Frontal cortex (tissue), 4 donors: ENCODE measurements around the gene CLIP1. TPM values are rescaled to one million over a fixed set of nuclear protein-coding genes. Genes with fewer than 3 reads are reported as not detected.
"Not testable (repeated sequence)": the region's sequence is repeated elsewhere in the genome, so short reads cannot be mapped to it uniquely, and the experiment has no call there.

ENCODE experiments used
- DNase-seq, 2 donors: peaks; one replicate each; pipeline ENCODE4 v3.0.0; 2012; ENCODE audit warnings: low spot score in 2 of 2
- FAIRE-seq: peaks from 2 replicates; lab custom pipeline; 2012; peaks lifted over from hg19 to GRCh38; lab: Jason Lieb, UNC
- total RNA-seq: library from RNA; depleted of rRNA; stranded (reverse); fragments of >200 nt; gene quantifications from one replicate; pipeline ENCODE4 v1.2.3, GENCODE V29; 2014
- donor health status: control.
- donor health status: control.
- donor health status: control.

CLIP1 gene
- total RNA-seq, 1 donor from 2014 or later: 72.2 TPM

- FAIRE-seq: no peak
- no peak for DNase-seq
Observed at GRCh38 chr12:122276242-122276641, 146.2 kb downstream of the CLIP1 start.

GRCh38 chr12:122275459-122275858 lies 147.0 kb downstream of the CLIP1 start:
- FAIRE-seq (no peak), DNase-seq (no peak)

- FAIRE-seq: no peak
- peak; percentile 80 to 90 for DNase-seq
Observed at GRCh38 chr12:122266230-122266901, 156.1 kb downstream of the CLIP1 start, which contains the start of gene VPS33A. Gene VPS33A, minus strand, starts transcription at chr12:122266494. Its CDS starts 86 bp downstream, at chr12:122266408.

- FAIRE-seq (no peak), DNase-seq (no peak)
Observed at GRCh38 chr12:122265886-122266229, 156.6 kb downstream of the CLIP1 start.

GRCh38 chr12:122265476-122265875 lies 157.0 kb downstream of the CLIP1 start:
- FAIRE-seq (no peak), DNase-seq (no peak)

- DNase-seq, FAIRE-seq: not testable (repeated sequence)
Observed at GRCh38 chr12:122260735-122261134, 161.7 kb downstream of the CLIP1 start.

- not testable (repeated sequence) for DNase-seq, FAIRE-seq
Observed at GRCh38 chr12:122258939-122259338, 163.5 kb downstream of the CLIP1 start.

- FAIRE-seq, DNase-seq: not testable (repeated sequence)
Observed at GRCh38 chr12:122258462-122258861, 164.0 kb downstream of the CLIP1 start.

GRCh38 chr12:122250536-122250935 lies 171.9 kb downstream of the CLIP1 start:
- FAIRE-seq: no peak
- no peak for DNase-seq

- DNase-seq (no peak), FAIRE-seq (no peak)
Observed at GRCh38 chr12:122250047-122250446, 172.4 kb downstream of the CLIP1 start.

GRCh38 chr12:122245553-122245952 lies 176.9 kb downstream of the CLIP1 start:
- FAIRE-seq: no peak
- no peak for DNase-seq

- FAIRE-seq (no peak), DNase-seq (no peak)
Observed at GRCh38 chr12:122244565-122245371, 177.7 kb downstream of the CLIP1 start.

- no peak for FAIRE-seq
- no peak for DNase-seq
Observed at GRCh38 chr12:122243965-122244364, 178.5 kb downstream of the CLIP1 start.

- FAIRE-seq: no peak
Observed at GRCh38 chr12:122238861-122239260, 183.6 kb downstream of the CLIP1 start.

GRCh38 chr12:122235741-122236140 lies 186.7 kb downstream of the CLIP1 start:
- DNase-seq (no peak), FAIRE-seq (no peak)

More at GRCh38 chr12:122238861-122239260, 183.6 kb downstream of the CLIP1 start:
- DNase-seq: no peak

- DNase-seq: no peak
- FAIRE-seq: no peak
Observed at GRCh38 chr12:122232691-122233090, 189.8 kb downstream of the CLIP1 start.

- FAIRE-seq (no peak), DNase-seq (no peak)
Observed at GRCh38 chr12:122230798-122231197, 191.7 kb downstream of the CLIP1 start.

GRCh38 chr12:122228092-122228491 lies 194.4 kb downstream of the CLIP1 start:
- DNase-seq (no peak), FAIRE-seq (no peak)

- FAIRE-seq (no peak), DNase-seq (no peak)
Observed at GRCh38 chr12:122227341-122227740, 195.1 kb downstream of the CLIP1 start.

- DNase-seq (no peak), FAIRE-seq (no peak)
Observed at GRCh38 chr12:122226366-122227125, 195.9 kb downstream of the CLIP1 start.
